Activated CD8-positive, alpha-beta T cell treated with anti-CD3 and anti-CD28 coated beads for 36 hours (primary cell): ENCODE data around the gene UBIAD1. TPM values are rescaled to one million over a fixed set of nuclear protein-coding genes. Genes with fewer than 3 reads are reported as not detected.
A peak's percentile ranks its signal among the peaks of the same experiment; 100 is the strongest.
"Not testable (repeated sequence)": the region's sequence is repeated elsewhere in the genome, so short reads cannot be mapped to it uniquely, and the experiment has no call there.

Source experiments
- ATAC-seq: fragments of 200-7000 bp; cut with Tn5 transposase; one replicate; pipeline ENCODE4 v1.10.0; 2021; ENCODE audit warnings: mild to moderate bottlenecking, moderate library complexity
- CTCF ChIA-PET: fragments of 350-600 bp; sonication (Branson Sonifier 250); formaldehyde crosslinking; loops from one replicate; lab custom pipeline; 2021; ENCODE audit warnings: antibody characterized with exemption; lab: Charles Lee
- POLR2A ChIA-PET: fragments of 350-600 bp; sonication (Branson Sonifier 250); formaldehyde crosslinking; loops from one replicate; lab custom pipeline; 2021; ENCODE audit warnings: antibody characterized with exemption; lab: Charles Lee
- DNase-seq: peaks from one replicate; pipeline ENCODE4 v3.0.0-alpha.2; 2020
- H3K27ac Mint-ChIP-seq: one replicate; pipeline ENCODE4 v1.8.0; 2021; ENCODE audit warnings: mild to moderate bottlenecking, mixed read lengths
- H3K27me3 Mint-ChIP-seq: one replicate; pipeline ENCODE4 v1.8.0; 2021; ENCODE audit warnings: mixed read lengths
- H3K36me3 Mint-ChIP-seq: one replicate; pipeline ENCODE4 v1.8.0; 2021; ENCODE audit warnings: low read depth, mixed read lengths
- H3K4me1 Mint-ChIP-seq: one replicate; pipeline ENCODE4 v1.8.0; 2021; ENCODE audit warnings: low read depth, mixed read lengths
- H3K4me3 Mint-ChIP-seq: one replicate; pipeline ENCODE4 v1.8.0; 2021; ENCODE audit warnings: mild to moderate bottlenecking, moderate library complexity, mixed read lengths
- H3K9me3 Mint-ChIP-seq: one replicate; pipeline ENCODE4 v1.8.0; 2021; ENCODE audit warnings: mixed read lengths
- CTCF ChIP-seq: fragments of 200-600 bp; IDR thresholded peaks from one replicate; pipeline ENCODE4 v1.8.0; 2022; ENCODE audit warnings: antibody characterized with exemption, mild to moderate bottlenecking
- intact Hi-C: fragments of 100-400 bp; cut with micrococcal nuclease; formaldehyde crosslinking; loops from one replicate; pipeline ENCODE4 v1.10.0; 2022
- total RNA-seq, 2 experiments: library from RNA; stranded (reverse); gene quantifications; one replicate each; pipeline ENCODE4 v1.2.3, GENCODE V29; 2021

UBIAD1 gene
- total RNA-seq, 2 experiments from 2014 or later = 24.0 to 26.2 TPM

- no peaks in the 10 kb centered on the region for H3K27me3 Mint-ChIP-seq
- no peak for ATAC-seq
- H3K36me3 Mint-ChIP-seq = peaks cover 51% of the 10 kb centered on the region
- H3K9me3 Mint-ChIP-seq = no peaks in the 10 kb centered on the region
- peaks cover 36% of the 10 kb centered on the region for H3K4me1 Mint-ChIP-seq
- TF ChIP-seq CTCF = no peak
- H3K27ac Mint-ChIP-seq = no peak overlapping the region
- intact Hi-C loops = no loop called here
- ChIA-PET POLR2A (no interaction called here), CTCF (no interaction called here)
- DNase-seq = no peak
- no peak overlapping the region for H3K4me3 Mint-ChIP-seq
These were observed 16.1 kb downstream of the UBIAD1 start for GRCh38 chr1:11289064-11289463.

GRCh38 chr1:11291049-11291448 lies 18.1 kb downstream of the UBIAD1 start:
- intact Hi-C loops = no loop called here

GRCh38 chr1:11293856-11294255 lies 20.9 kb downstream of the UBIAD1 start:
- Mint-ChIP-seq H3K4me3 (no peak overlapping the region), H3K27me3 (no peaks in the 10 kb centered on the region), H3K9me3 (no peaks in the 10 kb centered on the region), H3K36me3 (peaks cover 43% of the 10 kb centered on the region), H3K27ac (no peak overlapping the region), H3K4me1 (peaks cover 24% of the 10 kb centered on the region)
- DNase-seq = no peak
- no peak for TF ChIP-seq CTCF
- ATAC-seq = no peak
- ChIA-PET POLR2A (interaction anchor here (0.8 kb wide), 1 partner anchor 257 kb away, joined by 3 read pairs; no protein-coding TSS in a partner anchor), CTCF (interaction anchor here (0.6 kb wide), 1 partner anchor 58 kb away, joined by 3 read pairs; no protein-coding TSS in a partner anchor)
- intact Hi-C loops = no loop called here

More at GRCh38 chr1:11291049-11291448, 18.1 kb downstream of the UBIAD1 start:
- no peak for ATAC-seq
- TF ChIP-seq CTCF = no peak
- ChIA-PET CTCF (interaction anchor here (1.2 to 2.0 kb wide), 2 partner anchors 49 to 254 kb away, joined by 4 to 5 read pairs; no protein-coding TSS in a partner anchor), POLR2A (interaction anchor here (0.8 to 2.0 kb wide), 3 partner anchors 9 to 264 kb away, joined by 3 to 7 read pairs (median 4); no protein-coding TSS in a partner anchor)
- Mint-ChIP-seq H3K9me3 (no peaks in the 10 kb centered on the region), H3K27ac (no peak overlapping the region), H3K27me3 (no peaks in the 10 kb centered on the region), H3K36me3 (peaks cover 52% of the 10 kb centered on the region), H3K4me1 (peaks cover 25% of the 10 kb centered on the region), H3K4me3 (no peak overlapping the region)
- no peak for DNase-seq

- H3K36me3 Mint-ChIP-seq = peaks cover 39% of the 10 kb centered on the region
- H3K4me3 Mint-ChIP-seq = no peak overlapping the region
- intact Hi-C loops = no loop called here
- peaks cover 24% of the 10 kb centered on the region for H3K4me1 Mint-ChIP-seq
- POLR2A ChIA-PET = interaction anchor here (0.8 to 0.9 kb wide), 2 partner anchors 78 to 255 kb away, joined by 3 to 4 read pairs; no protein-coding TSS in a partner anchor
- peak overlapping the region; percentile 74 for H3K27ac Mint-ChIP-seq
- TF ChIP-seq CTCF = no peak
- CTCF ChIA-PET = interaction anchor here (1.3 kb wide), 1 partner anchor 13 kb away, joined by 3 read pairs; no protein-coding TSS in a partner anchor
- peak; percentile 24 for ATAC-seq
- no peak for DNase-seq
- H3K27me3 Mint-ChIP-seq = no peaks in the 10 kb centered on the region
- no peaks in the 10 kb centered on the region for H3K9me3 Mint-ChIP-seq
These were observed 22.0 kb downstream of the UBIAD1 start for GRCh38 chr1:11294951-11295350.

- ATAC-seq (no peak), DNase-seq (no peak)
- ChIA-PET POLR2A (interaction anchor here (0.6 kb wide), 1 partner anchor 10 kb away, joined by 3 read pairs; no protein-coding TSS in a partner anchor), CTCF (interaction anchor here (0.7 to 1.4 kb wide), 6 partner anchors 12 to 258 kb away, joined by 3 to 7 read pairs (median 4); no protein-coding TSS in a partner anchor)
- H3K4me1 Mint-ChIP-seq = peaks cover 23% of the 10 kb centered on the region
- peaks cover 37% of the 10 kb centered on the region for H3K36me3 Mint-ChIP-seq
- H3K4me3 Mint-ChIP-seq = no peak overlapping the region
- no peak for TF ChIP-seq CTCF
- no peaks in the 10 kb centered on the region for H3K9me3 Mint-ChIP-seq
- no peak overlapping the region for H3K27ac Mint-ChIP-seq
- no peaks in the 10 kb centered on the region for H3K27me3 Mint-ChIP-seq
- intact Hi-C loops = no loop called here
These were observed 22.9 kb downstream of the UBIAD1 start for GRCh38 chr1:11295905-11296304.

GRCh38 chr1:11297774-11298173 lies 24.8 kb downstream of the UBIAD1 start:
- ATAC-seq, H3K27me3 Mint-ChIP-seq, DNase-seq, intact Hi-C loops, H3K9me3 Mint-ChIP-seq, POLR2A ChIA-PET, H3K4me3 Mint-ChIP-seq, CTCF ChIA-PET: not testable (repeated sequence)
- Mint-ChIP-seq H3K36me3 (peaks cover 26% of the 10 kb centered on the region), H3K27ac (peak overlapping the region; percentile 14), H3K4me1 (peaks cover 14% of the 10 kb centered on the region)
